Mammary epithelial cell (primary cell): ENCODE measurements around the gene TMEM150A.

Experiments used
- EZH2 ChIP-seq: IDR thresholded peaks from 2 replicates; pipeline ENCODE4 v1.6.1; 2012; ENCODE audit warnings: low read length, inconsistent platforms, borderline replicate concordance
- TF ChIP-seq, protein P1 (sequence below), 2 donors: IDR thresholded peaks in 1 of 2; conservative IDR thresholded peaks in 1 of 2; 2 replicates each; pipeline ENCODE4 v1.5.1; 2011 to 2012; ENCODE audit warnings: inconsistent platforms in 2 of 2, low read length in 2 of 2, mild to moderate bottlenecking in 2 of 2, control low read depth in 1 of 2, low read depth in 1 of 2; ENCODE audit not compliant: insufficient read depth in 1 of 2; ENCODE audit errors: extremely low read depth in 1 of 2

DNA sequence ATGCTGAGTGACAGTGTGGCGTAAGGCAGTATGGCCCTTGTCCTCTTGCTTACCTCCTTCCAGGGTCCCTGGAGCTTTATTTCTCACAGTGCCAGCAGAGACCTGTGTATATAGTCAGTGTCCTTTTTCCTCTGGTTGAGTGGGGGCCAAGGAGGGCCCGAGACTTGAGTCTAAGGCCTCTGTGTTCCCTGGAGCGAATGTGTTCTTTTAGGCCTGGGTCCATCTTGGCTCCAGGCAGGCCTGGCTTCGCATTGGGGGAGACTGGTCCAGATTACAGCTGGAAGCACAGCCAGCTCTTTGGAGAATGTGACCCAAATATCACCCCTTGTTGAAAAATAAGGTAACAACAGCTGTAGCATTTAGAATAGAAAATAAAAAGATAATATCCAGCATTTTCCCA, 13.3 kb downstream of the TMEM150A start:
- TF ChIP-seq, protein P1, sequence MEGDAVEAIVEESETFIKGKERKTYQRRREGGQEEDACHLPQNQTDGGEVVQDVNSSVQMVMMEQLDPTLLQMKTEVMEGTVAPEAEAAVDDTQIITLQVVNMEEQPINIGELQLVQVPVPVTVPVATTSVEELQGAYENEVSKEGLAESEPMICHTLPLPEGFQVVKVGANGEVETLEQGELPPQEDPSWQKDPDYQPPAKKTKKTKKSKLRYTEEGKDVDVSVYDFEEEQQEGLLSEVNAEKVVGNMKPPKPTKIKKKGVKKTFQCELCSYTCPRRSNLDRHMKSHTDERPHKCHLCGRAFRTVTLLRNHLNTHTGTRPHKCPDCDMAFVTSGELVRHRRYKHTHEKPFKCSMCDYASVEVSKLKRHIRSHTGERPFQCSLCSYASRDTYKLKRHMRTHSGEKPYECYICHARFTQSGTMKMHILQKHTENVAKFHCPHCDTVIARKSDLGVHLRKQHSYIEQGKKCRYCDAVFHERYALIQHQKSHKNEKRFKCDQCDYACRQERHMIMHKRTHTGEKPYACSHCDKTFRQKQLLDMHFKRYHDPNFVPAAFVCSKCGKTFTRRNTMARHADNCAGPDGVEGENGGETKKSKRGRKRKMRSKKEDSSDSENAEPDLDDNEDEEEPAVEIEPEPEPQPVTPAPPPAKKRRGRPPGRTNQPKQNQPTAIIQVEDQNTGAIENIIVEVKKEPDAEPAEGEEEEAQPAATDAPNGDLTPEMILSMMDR (conservative IDR thresholded peaks at IDR 0.05 in 1 of 2, IDR thresholded peaks at IDR 0.05 in 1 of 2; ENCODE audit: extremely low read depth in 1 of 2, insufficient read depth in 1 of 2, low read depth in 1 of 2, low read length in 2 of 2): no peak
- no peak for TF ChIP-seq EZH2
